ENCODE results near the gene PPP1R7.
"Not testable (repeated sequence)": the region's sequence is repeated elsewhere in the genome, so short reads cannot be mapped to it uniquely, and the experiment has no call there.

The PPP1R7 gene

DNA sequence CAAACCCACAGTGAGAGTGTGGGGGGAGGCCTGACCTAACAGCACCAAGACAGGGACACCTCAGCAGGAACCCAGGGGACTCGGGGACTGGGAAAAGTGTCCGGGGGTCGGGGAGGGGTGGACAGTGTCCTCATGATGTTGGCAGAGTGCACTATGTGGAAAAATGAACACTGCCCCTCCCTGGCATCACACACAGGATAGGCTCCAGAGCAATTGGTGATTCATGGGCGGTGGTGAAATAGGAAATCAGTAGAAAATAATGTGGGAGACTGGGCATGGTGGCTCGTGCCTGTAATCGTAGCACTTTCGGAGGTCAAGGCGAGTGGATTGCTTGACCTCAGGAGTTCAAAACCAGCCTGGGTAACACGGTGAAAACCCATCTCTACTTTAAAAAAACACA, 34.6 kb downstream of the PPP1R7 start:
- Mint-ChIP-seq H3K4me1 (ENCODE audit: low read depth) (peaks cover 5% of the 10 kb centered on the region), H3K9me3 (no peaks in the 10 kb centered on the region), H3K27ac (no peak overlapping the region), H3K36me3 (ENCODE audit: low read depth) (peaks cover 4% of the 10 kb centered on the region), H3K27me3 (no peaks in the 10 kb centered on the region), H3K4me3 (no peak overlapping the region)

DNA sequence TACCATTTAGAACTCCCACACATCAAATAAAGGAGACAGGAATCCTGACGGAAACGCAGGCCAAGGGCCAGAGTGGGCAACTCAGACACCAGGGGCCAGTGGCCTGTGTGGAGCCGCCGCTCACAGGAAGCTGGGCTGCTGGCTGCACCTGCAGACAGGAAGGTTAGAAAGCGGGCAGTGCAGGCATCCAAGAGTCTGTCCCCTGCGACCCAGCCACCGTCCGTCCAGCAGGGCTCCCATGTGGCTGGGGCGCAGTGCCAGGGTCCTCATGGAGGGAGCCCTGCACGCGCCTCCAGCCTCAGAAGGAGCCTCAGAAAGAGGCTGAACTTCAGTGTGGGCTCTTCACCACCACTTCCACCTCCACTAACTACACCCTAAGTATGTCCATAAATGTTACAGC, 35.7 kb downstream of the PPP1R7 start:
- Mint-ChIP-seq H3K4me1 (ENCODE audit: low read depth) (no peaks in the 10 kb centered on the region), H3K27ac (no peak overlapping the region), H3K36me3 (ENCODE audit: low read depth) (peaks cover 4% of the 10 kb centered on the region), H3K9me3 (no peaks in the 10 kb centered on the region), H3K27me3 (no peaks in the 10 kb centered on the region), H3K4me3 (no peak overlapping the region)

DNA sequence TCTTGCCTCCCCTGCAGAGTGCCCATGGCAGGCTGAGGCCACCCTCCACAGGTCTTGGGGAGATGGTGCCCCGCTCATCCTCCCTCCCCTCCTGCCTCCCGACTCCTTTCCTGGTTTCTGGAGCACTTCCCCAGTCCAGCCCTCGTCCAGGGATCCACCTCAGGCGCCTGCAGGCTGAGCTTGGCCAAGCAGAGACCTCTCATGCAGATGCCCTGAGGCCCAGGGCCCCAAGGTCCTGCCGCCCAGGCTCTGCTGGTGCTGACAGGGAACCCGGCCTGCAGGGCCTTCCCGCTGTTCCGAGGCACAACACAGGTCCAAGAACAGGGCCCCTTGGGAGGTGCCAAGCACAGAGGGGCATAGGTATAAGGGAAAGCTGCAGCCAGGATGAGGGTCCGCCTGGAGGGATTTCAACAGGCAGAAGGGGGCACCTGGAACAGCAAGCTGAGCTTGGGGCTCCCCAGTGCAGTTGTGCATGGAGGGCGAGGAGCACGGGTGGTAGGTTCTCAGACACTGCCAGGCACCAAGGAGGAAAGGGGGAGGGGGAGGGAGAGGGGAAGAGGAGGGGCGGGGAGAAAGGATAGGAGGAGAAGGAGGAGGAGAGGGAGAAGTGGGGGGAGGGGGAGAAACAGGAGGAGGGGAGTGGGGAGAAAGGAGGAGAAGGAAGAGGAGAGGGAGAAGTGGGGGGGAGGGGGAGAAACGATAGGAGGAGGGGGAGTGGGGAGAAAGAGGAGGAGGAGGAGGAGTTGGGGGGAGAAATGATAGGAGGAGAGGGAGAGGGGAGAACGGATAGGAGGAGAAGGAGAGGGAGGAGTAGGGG, 37.0 kb downstream of the PPP1R7 start:
- Mint-ChIP-seq H3K4me1 (ENCODE audit: low read depth) (no peaks in the 10 kb centered on the region), H3K9me3 (no peaks in the 10 kb centered on the region), H3K27me3 (no peaks in the 10 kb centered on the region), H3K36me3 (ENCODE audit: low read depth) (peaks cover 4% of the 10 kb centered on the region), H3K4me3 (no peak overlapping the region), H3K27ac (no peak overlapping the region)

DNA sequence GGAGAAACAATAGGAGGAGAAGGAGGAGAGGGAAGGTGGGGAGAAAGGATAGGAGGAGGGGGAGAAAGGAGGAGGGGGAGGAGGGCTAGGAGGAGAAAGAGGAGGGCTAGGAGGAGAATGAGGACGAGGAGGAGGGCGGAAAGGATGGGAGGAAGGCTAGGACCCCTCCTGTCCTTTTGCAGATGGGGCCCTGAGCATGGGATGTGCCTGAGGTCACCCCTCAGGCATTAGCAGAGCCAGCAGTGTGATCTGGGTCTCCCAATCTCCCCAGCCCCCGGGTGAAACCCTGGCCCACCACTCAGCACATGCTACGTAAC, 37.6 kb downstream of the PPP1R7 start:
- no peaks in the 10 kb centered on the region for H3K4me1 Mint-ChIP-seq (ENCODE audit: low read depth)
- H3K4me3 Mint-ChIP-seq, result no peak overlapping the region
- no peaks in the 10 kb centered on the region for H3K9me3 Mint-ChIP-seq
- H3K27me3 Mint-ChIP-seq, result no peaks in the 10 kb centered on the region
- H3K36me3 Mint-ChIP-seq (ENCODE audit: low read depth), result peaks cover 4% of the 10 kb centered on the region
- H3K27ac Mint-ChIP-seq, result no peak overlapping the region

DNA sequence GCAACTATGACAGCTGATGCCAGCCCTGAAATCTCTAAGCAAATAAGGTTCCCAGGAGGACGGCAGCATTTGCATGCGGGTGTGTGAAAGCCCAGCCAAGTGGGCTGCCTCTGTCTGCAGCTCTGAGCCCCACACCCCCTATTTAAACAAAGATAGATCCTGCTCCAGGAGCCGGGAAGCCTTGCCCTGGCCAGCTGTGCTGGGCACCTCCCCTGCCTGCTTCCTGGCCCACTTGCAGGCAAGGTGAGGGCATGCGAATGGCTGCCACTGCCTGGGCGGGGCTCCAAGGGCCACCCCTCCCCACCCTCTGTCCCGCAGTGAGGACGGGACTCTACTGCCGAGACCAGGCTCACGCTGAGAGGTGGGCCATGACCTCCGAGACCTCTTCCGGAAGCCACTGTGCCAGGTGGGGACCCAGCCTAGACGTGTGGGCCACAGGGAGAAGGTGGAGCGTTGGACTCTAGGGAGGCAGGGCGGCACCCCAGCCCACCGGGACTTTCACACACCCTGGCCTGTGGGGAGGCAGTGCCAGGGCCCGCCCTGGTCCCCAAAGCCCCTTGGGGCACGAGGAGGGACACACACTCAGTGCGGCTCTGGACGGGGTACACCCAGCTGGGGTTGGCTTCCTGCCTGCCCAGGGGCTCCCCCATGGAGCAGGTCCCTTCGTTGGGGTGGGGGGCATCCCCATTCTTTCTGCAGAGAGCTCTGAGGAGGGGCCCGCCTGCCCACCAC, 38.3 kb downstream of the PPP1R7 start, which contains the start of gene ANO7:
Gene ANO7 (plus strand): TSS at position 317 of the 732 bp plus-strand sequence. CDS start 1,387 bp downstream, outside the sequence.
- Mint-ChIP-seq H3K27ac (no peak within 1 kb of the TSS), H3K9me3 (no peaks in the 10 kb centered on the region), H3K27me3 (no peaks in the 10 kb centered on the region), H3K4me1 (ENCODE audit: low read depth) (no peaks in the 10 kb centered on the region), H3K36me3 (ENCODE audit: low read depth) (peaks cover 2% of the 10 kb centered on the region), H3K4me3 (no peak within 1 kb of the TSS)

DNA sequence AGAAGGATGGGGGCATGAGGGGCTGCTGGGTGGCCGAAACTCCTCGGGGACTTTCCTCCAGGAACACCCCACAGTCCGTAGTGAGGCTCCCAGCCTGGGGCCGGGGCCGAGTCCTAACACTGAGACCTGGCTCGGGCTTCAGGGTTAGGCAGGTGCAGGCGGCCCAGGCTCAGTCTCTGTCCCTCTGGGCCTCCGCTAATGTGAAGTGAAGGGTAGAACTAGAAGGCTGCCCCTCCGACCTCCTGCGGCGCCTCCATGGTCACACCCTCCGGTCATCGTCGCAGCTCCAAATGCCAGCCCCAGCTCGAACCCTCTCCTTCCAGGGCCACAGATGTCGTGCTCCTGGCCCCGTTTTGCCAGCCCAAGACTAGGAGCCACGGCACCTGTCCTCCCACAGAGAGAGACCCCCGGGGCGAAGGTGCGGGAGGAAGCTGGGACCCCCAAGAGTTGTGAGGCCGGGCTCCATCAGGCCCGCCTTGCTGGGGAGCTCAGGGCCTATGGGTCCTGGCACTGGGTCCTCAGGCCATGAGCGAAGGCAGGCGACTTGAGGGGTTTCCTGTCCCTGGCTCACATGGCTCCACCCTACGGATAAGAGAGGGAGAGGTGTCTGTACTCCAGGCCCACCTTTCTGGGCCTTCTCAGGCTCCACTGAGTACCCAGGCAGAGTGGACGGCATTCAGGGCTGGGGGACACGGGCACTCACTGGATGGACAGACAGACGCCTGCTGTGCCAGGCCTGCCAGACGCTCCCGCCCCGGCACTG, 39.0 kb downstream of the PPP1R7 start:
- no peaks in the 10 kb centered on the region for H3K27me3 Mint-ChIP-seq
- no peak overlapping the region for H3K27ac Mint-ChIP-seq
- no peak overlapping the region for H3K4me3 Mint-ChIP-seq
- no peaks in the 10 kb centered on the region for H3K9me3 Mint-ChIP-seq
- H3K36me3 Mint-ChIP-seq (ENCODE audit: low read depth), result no peaks in the 10 kb centered on the region
- no peaks in the 10 kb centered on the region for H3K4me1 Mint-ChIP-seq (ENCODE audit: low read depth)

DNA sequence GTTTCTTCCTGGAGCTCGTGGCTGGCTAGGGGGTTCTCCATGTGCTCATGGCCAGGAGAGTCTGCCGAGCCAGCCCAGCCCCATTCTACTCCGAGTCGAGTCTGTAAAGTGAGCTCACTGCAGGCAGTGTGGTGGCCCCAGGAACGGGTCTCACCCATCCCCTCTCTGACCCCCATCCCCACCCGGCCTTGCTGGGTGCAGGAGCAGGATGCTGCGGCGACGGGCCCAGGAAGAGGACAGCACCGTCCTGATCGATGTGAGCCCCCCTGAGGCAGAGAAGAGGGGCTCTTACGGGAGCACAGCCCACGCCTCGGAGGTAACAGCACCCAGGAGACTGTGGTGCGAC, 39.6 kb downstream of the PPP1R7 start:
- Mint-ChIP-seq H3K27me3 (no peaks in the 10 kb centered on the region), H3K36me3 (ENCODE audit: low read depth) (no peaks in the 10 kb centered on the region), H3K4me1 (ENCODE audit: low read depth) (no peaks in the 10 kb centered on the region), H3K27ac (no peak overlapping the region), H3K4me3 (no peak overlapping the region), H3K9me3 (no peaks in the 10 kb centered on the region)

DNA sequence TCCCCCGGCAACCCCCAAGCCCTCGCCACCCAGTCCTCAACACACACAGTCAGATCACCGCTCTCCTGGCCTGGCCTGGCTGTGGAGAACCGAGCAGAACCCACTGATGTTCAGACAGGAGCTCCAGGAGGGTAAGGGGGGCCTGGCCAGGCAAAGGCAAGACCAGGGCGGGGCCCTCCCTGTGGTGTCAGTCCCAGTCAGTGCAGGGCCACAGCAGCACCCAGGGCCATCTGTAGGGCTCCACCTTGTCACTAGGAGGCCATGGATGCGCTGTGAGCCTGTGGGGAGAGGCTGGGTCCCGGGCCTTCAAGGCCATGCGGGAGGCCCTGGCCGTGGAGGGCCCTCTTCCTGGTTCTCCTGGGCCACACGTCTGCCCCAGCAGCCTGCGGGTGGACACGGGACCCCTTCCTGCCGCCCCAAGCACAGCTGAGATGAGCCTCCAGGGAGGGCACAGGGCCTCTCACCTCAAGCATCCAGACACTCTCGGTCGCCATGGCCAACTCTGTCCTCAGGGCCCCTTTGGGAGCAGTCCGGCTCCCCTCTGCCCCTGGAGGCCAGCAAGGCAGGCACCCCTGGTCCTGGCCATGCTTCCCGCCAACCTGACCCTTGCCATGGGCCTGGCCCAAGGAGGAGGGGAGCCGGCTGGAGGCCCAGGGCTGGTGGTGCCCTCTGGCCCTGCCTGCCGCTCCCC, 40.2 kb downstream of the PPP1R7 start:
- Mint-ChIP-seq H3K9me3 (no peaks in the 10 kb centered on the region), H3K4me3 (no peak overlapping the region), H3K4me1 (ENCODE audit: low read depth) (no peaks in the 10 kb centered on the region), H3K27ac (no peak overlapping the region), H3K36me3 (ENCODE audit: low read depth) (no peaks in the 10 kb centered on the region), H3K27me3 (no peaks in the 10 kb centered on the region)

DNA sequence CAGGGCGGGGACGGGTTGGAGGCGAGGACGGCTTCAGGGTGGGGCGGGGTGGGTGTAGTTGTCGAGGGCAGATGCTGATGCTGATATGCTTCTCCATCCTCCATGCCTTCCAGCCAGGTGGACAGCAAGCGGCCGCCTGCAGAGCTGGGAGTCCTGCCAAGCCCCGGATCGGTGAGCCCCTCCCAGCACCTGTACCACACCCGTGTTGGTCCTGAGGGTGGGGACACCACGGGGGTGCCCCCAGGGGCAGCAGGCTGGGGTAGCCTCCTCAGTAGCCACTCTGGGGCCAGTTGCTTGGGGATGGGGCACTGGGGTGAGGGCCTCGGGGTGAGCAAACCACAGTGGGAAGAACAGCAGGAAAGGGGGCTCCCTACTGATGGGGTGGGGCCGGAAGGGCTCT, 40.8 kb downstream of the PPP1R7 start:
- no peak overlapping the region for H3K27ac Mint-ChIP-seq
- H3K36me3 Mint-ChIP-seq (ENCODE audit: low read depth), result no peaks in the 10 kb centered on the region
- H3K4me3 Mint-ChIP-seq, result no peak overlapping the region
- no peaks in the 10 kb centered on the region for H3K4me1 Mint-ChIP-seq (ENCODE audit: low read depth)
- no peaks in the 10 kb centered on the region for H3K27me3 Mint-ChIP-seq
- H3K9me3 Mint-ChIP-seq, result no peaks in the 10 kb centered on the region

DNA sequence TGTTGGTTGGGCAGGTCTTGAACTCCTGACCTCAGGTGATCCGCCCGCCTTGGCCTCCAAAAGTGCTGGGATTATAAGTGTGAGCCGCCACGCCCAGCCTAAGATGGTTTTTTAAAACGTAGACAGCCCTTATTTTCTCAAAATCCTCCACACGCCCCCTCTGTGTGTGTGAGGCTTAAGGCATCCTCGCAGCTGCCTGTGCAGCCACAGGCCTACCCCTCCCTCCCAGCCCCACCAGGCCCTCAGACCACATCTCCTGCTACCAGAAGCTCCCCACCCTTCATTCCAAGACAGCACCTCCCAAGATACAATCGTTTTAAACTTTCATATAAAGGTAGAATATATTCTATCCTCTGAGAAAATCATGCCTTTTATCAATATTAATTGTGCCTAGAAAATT, 43.0 kb downstream of the PPP1R7 start:
- H3K27me3 Mint-ChIP-seq, result no peaks in the 10 kb centered on the region
- no peaks in the 10 kb centered on the region for H3K4me1 Mint-ChIP-seq (ENCODE audit: low read depth)
- H3K9me3 Mint-ChIP-seq, result no peaks in the 10 kb centered on the region
- no peak overlapping the region for H3K27ac Mint-ChIP-seq
- no peak overlapping the region for H3K4me3 Mint-ChIP-seq
- no peaks in the 10 kb centered on the region for H3K36me3 Mint-ChIP-seq (ENCODE audit: low read depth)

DNA sequence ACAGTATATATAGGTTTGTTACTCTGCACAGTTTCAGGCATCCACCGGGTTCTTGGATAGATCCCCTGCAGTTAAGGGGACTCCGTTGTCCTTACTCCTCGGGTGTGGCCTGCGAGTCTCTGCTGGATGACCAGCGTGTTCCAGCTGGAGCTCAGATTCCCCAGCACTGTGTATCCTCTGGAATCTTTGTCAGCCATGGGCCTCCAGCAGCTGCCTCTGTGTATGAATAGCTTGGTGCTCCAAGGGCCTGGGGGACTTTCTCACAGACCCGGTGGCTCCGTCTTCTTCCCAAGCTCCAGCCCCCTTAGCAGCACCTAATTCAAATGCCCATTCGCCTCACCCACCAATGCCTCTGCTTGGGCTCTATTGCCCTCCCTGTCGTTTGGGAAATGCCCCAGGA, 44.5 kb downstream of the PPP1R7 start:
- H3K27me3 Mint-ChIP-seq, result no peaks in the 10 kb centered on the region

DNA sequence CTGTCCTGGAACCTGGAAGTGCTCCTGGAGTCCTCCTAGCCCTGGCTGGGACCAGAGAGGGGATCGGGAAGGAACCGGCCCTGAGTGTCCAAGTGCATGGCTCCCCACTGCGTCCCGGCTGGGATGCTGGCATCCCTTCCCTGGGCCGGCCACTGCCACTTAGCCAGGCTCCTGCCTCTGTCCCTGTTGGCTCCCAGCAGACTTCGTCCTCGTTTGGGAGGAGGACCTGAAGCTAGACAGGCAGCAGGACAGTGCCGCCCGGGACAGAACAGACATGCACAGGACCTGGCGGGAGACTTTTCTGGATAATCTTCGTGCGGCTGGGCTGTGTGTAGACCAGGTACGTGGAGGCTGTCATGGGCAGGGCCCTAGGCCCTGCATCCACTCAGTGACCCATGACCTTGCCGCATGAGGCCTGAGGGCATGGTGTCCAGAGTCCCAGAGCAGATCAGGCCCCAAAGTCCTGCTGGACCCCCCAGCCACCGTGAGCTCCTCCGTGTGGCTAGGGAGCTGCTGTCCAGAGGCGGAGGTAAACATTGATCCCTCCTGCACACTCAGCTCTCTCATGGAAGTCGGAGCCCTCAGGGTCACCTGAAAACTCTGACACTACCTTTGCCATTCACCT, 45.4 kb downstream of the PPP1R7 start:
- no peaks in the 10 kb centered on the region for H3K36me3 Mint-ChIP-seq (ENCODE audit: low read depth)

More for the DNA sequence above, 44.5 kb downstream of the PPP1R7 start:
- no peak overlapping the region for H3K4me3 Mint-ChIP-seq
- no peaks in the 10 kb centered on the region for H3K4me1 Mint-ChIP-seq (ENCODE audit: low read depth)
- H3K36me3 Mint-ChIP-seq (ENCODE audit: low read depth), result no peaks in the 10 kb centered on the region
- H3K9me3 Mint-ChIP-seq, result no peaks in the 10 kb centered on the region
- no peak overlapping the region for H3K27ac Mint-ChIP-seq

DNA sequence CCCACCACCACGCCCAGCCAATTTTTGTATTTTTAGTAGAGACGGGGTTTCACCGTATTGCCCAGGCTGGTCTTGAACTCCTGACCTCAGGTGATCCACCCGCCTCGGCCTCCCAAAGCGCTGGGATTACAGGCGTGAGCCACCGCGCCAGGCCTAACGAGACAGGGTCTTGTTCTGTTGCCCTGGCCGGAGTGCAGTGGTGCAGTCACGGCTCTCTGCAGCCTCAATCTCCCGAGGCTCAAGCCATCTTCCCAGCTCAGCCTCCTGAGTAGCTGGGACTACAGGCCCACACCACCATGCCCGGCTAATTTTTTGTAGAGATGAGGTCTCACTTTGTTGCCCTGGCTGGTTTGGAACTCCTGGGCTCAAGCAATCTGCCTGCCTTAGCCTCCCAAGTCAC, 47.0 kb downstream of the PPP1R7 start:
- not testable (repeated sequence) for H3K4me3 Mint-ChIP-seq; H3K27me3 Mint-ChIP-seq; H3K9me3 Mint-ChIP-seq; H3K36me3 Mint-ChIP-seq (ENCODE audit: low read depth); H3K4me1 Mint-ChIP-seq (ENCODE audit: low read depth); H3K27ac Mint-ChIP-seq

More for the DNA sequence above, 45.4 kb downstream of the PPP1R7 start:
- Mint-ChIP-seq H3K4me1 (ENCODE audit: low read depth) (no peaks in the 10 kb centered on the region), H3K9me3 (no peaks in the 10 kb centered on the region), H3K27me3 (no peaks in the 10 kb centered on the region), H3K27ac (no peak overlapping the region), H3K4me3 (no peak overlapping the region)

DNA sequence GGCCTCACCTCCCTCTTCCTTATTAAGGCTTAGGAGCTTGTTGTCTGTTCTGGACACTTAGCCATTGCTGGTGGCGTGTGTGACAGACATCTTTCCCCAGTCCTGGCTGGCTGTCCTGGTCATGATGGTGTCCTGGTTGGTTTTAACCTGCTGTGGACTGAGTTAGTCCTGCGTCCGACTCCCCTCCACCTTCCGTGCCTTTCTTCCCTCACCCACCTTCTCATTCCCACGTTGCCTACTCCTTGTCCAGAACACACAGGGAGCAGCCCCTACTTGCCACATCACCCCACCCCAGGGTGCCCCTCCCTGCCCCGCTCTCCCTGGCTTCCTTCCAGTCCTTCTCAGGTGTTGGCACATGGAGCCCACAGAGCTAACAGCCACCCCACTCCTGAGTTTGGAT, 47.7 kb downstream of the PPP1R7 start:
- Mint-ChIP-seq H3K27me3 (no peaks in the 10 kb centered on the region), H3K27ac (no peak overlapping the region), H3K9me3 (no peaks in the 10 kb centered on the region), H3K4me1 (ENCODE audit: low read depth) (no peaks in the 10 kb centered on the region), H3K36me3 (ENCODE audit: low read depth) (no peaks in the 10 kb centered on the region), H3K4me3 (no peak overlapping the region)
